Esophagus muscularis mucosa (tissue), 4 donors: ENCODE measurements around the gene SLC16A3.

Experiments
- CTCF ChIP-seq, 3 experiments: fragments of 200-600 bp in 2 of 3; fragments of 450-650 bp in 1 of 3; sonication (generic) in 2 of 3; IDR thresholded peaks; one replicate each; pipeline ENCODE4 v1.5.1; 2017 to 2019; ENCODE audit warnings: antibody characterized with exemption in 3 of 3, mild to moderate bottlenecking in 2 of 3, moderate library complexity in 1 of 3
- EP300 ChIP-seq: sonication (generic); formaldehyde crosslinking; IDR thresholded peaks from one replicate; pipeline ENCODE4 v1.6.1; 2017; ENCODE audit warnings: antibody characterized with exemption
- POLR2A ChIP-seq: fragments of 450-650 bp; IDR thresholded peaks from one replicate; pipeline ENCODE4 v1.6.1; 2017; ENCODE audit warnings: antibody characterized with exemption, moderate library complexity, mild to moderate bottlenecking, low read depth
- POLR2AphosphoS5 ChIP-seq, 2 donors: sonication (generic); formaldehyde crosslinking; IDR thresholded peaks; one replicate each; pipeline ENCODE4 v1.6.1; 2017; ENCODE audit warnings: antibody characterized with exemption in 2 of 2

- TF ChIP-seq CTCF (IDR thresholded peaks at IDR 0.05) (no peak), POLR2AphosphoS5 (IDR thresholded peaks at IDR 0.05) (peak; percentile 50 to 86), EP300 (no peak), POLR2A (no peak)
These were observed 59.3 kb downstream of the SLC16A3 start for GRCh38 chr17:82287868-82288801.
